ENCODE data around the gene CCNF. TPM values are rescaled to one million over a fixed set of nuclear protein-coding genes. Genes with fewer than 3 reads are reported as not detected.
"Not testable (repeated sequence)": the region's sequence is repeated elsewhere in the genome, so short reads cannot be mapped to it uniquely, and the experiment has no call there.

The CCNF gene
- total RNA-seq, 1 donor from 2014 or later: 3.9 TPM

DNA sequence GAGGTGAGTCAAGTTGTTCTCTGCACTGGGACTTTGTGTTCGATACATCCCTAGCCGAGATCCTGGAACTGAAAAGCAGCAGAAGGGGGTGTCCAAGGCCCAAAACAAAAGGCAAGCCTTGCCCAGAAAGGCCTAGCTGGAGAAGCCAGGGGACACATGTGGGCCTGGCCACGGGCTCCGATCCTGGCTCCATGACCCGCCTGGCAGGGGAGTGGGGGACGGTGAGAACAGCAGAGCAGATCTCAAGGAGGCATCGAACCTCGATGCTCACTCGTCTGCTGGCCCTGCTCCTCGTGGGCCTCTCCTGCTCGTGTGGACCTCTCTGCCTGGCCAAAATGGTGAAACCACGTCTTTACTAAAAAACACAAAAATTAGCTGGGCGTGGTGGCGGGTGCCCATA is 8.9 kb downstream of the CCNF start:
- no peak for DNase-seq (ENCODE audit: low read depth)
- TF ChIP-seq, protein P1, sequence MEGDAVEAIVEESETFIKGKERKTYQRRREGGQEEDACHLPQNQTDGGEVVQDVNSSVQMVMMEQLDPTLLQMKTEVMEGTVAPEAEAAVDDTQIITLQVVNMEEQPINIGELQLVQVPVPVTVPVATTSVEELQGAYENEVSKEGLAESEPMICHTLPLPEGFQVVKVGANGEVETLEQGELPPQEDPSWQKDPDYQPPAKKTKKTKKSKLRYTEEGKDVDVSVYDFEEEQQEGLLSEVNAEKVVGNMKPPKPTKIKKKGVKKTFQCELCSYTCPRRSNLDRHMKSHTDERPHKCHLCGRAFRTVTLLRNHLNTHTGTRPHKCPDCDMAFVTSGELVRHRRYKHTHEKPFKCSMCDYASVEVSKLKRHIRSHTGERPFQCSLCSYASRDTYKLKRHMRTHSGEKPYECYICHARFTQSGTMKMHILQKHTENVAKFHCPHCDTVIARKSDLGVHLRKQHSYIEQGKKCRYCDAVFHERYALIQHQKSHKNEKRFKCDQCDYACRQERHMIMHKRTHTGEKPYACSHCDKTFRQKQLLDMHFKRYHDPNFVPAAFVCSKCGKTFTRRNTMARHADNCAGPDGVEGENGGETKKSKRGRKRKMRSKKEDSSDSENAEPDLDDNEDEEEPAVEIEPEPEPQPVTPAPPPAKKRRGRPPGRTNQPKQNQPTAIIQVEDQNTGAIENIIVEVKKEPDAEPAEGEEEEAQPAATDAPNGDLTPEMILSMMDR (IDR thresholded peaks at IDR 0.05; ENCODE audit: insufficient read depth, low read length, severe bottlenecking): no peak

DNA sequence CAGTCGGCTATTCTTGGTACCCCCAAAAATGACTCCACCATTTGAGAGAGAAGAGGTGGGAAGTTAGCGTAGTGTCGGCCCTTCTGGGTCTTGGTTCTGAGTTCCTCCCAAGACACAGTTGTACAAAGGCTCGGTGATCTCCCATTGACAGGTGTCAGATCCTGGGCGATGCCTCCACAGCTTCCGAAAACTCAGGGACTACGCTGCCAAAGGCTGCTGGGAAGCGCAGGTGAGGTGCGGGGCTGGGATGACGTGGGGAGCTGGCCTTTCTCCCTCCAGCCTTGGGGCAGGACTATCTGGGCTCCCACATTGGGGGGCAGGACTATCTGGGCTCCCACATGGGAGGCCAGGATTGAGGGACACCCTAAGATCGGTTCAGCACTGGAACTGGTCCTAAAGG is 10.4 kb downstream of the CCNF start:
- FAIRE-seq (no peak), DNase-seq (ENCODE audit: low read depth) (no peak)
- Histone ChIP-seq H3K36me3 (ENCODE audit: control insufficient read depth, insufficient read depth, low read length) (peaks cover 16% of the 10 kb centered on the region), H3K27me3 (ENCODE audit: control insufficient read depth, insufficient read depth, low read length) (no peaks in the 10 kb centered on the region), H3K4me3 (ENCODE audit: low read depth, low read length) (no peak overlapping the region)
- TF ChIP-seq, protein P1 (IDR thresholded peaks at IDR 0.05; ENCODE audit: insufficient read depth, low read length, severe bottlenecking): no peak

More for the DNA sequence above, 8.9 kb downstream of the CCNF start:
- FAIRE-seq: no peak
- Histone ChIP-seq H3K4me3 (ENCODE audit: low read depth, low read length) (no peak overlapping the region), H3K36me3 (ENCODE audit: control insufficient read depth, insufficient read depth, low read length) (peaks cover 15% of the 10 kb centered on the region), H3K27me3 (ENCODE audit: control insufficient read depth, insufficient read depth, low read length) (no peaks in the 10 kb centered on the region)

DNA sequence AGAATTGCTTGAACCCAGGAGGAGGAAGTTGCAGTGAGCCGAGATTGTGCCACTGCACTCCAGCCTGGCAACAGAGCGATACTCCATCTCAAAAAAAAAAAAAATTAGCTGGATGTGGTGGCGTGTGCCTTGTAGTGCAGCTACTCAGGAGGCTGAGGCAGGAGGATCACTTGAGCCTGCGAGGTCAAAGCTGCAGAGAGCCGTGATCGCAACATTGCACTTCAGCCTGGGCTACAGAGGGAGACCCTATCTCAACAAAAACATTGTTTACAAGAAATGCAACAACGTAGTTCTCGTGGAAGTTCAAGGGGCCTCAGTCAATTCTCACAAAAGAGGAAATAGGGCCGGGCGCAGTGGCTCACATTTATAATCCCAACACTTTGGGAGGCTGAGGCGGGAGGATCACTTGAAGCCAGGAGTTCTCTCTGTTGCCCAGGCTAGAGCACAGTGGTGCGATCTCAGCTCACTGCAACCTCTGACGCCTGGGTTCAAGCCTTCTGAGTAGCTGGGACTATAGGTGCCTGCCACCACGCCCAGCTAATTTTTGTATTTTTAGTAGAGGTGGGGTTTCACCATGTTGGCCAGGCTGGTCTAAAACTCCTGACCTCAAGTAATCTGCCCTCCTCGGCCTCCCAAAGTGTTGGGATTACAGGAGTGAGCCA is 12.0 kb downstream of the CCNF start:
- FAIRE-seq: not testable (repeated sequence)

DNA sequence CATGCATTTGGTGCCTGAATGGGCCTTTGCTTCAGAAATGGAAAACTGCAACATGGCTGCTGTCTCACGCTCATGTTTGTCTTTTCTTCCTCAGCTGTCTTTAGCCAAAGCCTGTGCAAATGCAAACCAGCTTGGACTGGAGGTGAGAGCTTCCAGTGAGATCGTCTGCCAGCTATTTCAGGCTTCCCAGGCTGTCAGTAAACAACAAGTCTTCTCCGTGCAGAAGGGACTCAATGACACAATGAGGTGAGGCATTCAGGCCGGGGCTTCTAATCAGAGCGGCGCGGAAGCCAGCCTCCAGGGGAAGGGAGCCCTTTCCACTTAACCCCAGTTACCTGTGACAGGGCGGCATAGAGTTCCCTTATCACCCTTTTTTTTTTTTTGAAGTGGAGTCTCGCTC is 14.3 kb downstream of the CCNF start:
- Histone ChIP-seq H3K36me3 (ENCODE audit: control insufficient read depth, insufficient read depth, low read length) (peaks cover 14% of the 10 kb centered on the region), H3K27me3 (ENCODE audit: control insufficient read depth, insufficient read depth, low read length) (no peaks in the 10 kb centered on the region), H3K4me3 (ENCODE audit: low read depth, low read length) (no peak overlapping the region)
- no peak for DNase-seq (ENCODE audit: low read depth)
- TF ChIP-seq, protein P1 (IDR thresholded peaks at IDR 0.05; ENCODE audit: insufficient read depth, low read length, severe bottlenecking): no peak
- no peak for FAIRE-seq

More for the DNA sequence above, 12.0 kb downstream of the CCNF start:
- not testable (repeated sequence) for H3K4me3 ChIP-seq (ENCODE audit: low read depth, low read length); H3K27me3 ChIP-seq (ENCODE audit: control insufficient read depth, insufficient read depth, low read length); DNase-seq (ENCODE audit: low read depth)
- H3K36me3 ChIP-seq (ENCODE audit: control insufficient read depth, insufficient read depth, low read length): peaks cover 19% of the 10 kb centered on the region

DNA sequence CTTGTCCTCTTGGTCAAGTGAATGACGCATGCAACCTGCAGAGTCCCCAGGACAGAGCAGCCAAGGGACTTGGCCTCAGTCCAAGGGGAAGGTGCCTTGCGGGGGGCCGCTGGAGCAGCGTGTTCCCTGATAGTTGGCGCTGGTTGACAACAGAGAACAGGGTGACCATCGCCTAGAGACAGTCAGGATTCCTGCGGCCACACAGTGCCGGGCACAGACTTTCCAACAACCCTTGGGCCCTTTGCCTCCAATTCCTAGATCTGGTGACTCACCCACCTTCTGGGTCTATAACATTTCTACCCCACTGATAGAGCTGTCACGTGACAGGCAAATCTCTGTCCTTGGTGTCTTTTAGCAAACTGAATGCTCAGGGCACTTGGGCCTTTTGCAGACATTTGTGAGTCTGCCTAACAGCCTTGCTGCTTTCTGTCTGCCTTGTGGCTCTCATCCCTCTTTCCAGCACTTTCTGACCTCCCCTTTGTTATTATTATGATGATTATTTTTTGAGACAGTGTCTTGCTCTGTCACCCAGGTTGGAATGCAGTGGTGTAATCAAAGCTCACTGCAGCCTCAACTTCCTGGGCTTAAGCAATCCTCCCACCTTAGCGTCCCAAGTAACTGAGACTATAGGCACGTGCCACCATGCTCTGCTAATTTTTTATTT is 18.8 kb downstream of the CCNF start:
- FAIRE-seq: peak; percentile 40
- Histone ChIP-seq H3K36me3 (ENCODE audit: control insufficient read depth, insufficient read depth, low read length) (peaks cover 18% of the 10 kb centered on the region), H3K27me3 (ENCODE audit: control insufficient read depth, insufficient read depth, low read length) (no peaks in the 10 kb centered on the region), H3K4me3 (ENCODE audit: low read depth, low read length) (no peak overlapping the region)
- peak; percentile 48 for DNase-seq (ENCODE audit: low read depth)
- TF ChIP-seq, protein P1 (IDR thresholded peaks at IDR 0.05; ENCODE audit: insufficient read depth, low read length, severe bottlenecking): no peak

DNA sequence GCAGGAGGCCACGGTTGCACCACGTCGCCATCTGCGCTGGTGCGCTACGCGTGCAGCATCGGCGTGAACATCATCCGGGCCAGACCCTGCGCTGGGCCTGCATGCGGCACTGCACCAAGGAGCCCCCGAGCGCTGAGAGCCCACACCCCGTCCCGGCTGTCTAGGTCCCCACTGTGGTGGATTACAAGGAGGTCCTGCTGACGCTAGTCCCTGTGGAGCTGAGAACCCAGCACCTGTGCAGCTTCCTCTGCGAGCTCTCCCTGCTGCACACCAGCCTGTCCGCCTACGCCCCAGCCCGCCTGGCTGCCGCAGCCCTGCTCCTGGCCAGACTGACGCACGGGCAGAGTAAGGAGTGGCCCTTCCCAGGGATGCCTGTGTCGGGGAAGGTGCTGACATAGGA is 19.9 kb downstream of the CCNF start:
- FAIRE-seq: no peak
- H3K4me3 ChIP-seq (ENCODE audit: low read depth, low read length): no peak overlapping the region
- H3K27me3 ChIP-seq (ENCODE audit: control insufficient read depth, insufficient read depth, low read length): no peaks in the 10 kb centered on the region
- DNase-seq (ENCODE audit: low read depth): no peak
- TF ChIP-seq, protein P1 (IDR thresholded peaks at IDR 0.05; ENCODE audit: insufficient read depth, low read length, severe bottlenecking): no peak
- H3K36me3 ChIP-seq (ENCODE audit: control insufficient read depth, insufficient read depth, low read length): peaks cover 17% of the 10 kb centered on the region
